Measurements from ENCODE around the gene CTNNBIP1. TPM values are rescaled to one million over a fixed set of nuclear protein-coding genes. Genes with fewer than 3 reads are reported as not detected.

CTNNBIP1 gene
- total RNA-seq, 1 experiment from 2014 or later = 44.4 TPM

DNA sequence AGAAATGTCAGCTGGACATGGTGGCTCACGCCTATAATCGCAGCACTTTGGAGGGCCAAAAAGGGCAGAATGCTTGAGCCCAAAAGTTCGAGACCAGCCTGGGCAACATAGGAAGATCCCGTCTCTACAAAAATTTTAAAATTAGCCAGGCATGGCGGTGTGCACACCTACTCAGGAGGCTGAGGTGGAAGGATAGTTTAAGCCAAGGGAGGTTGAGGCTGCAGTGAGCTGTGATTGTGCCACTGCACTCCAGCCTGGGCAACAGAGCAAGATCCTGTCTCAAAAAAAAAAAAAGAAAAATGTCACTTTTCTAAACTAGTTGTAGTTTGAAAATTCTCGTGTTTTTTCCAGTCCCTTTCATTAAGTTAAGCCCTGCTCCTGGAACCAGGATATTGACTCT, 95.5 kb downstream of the CTNNBIP1 start:
- no peak overlapping the region for H3K56ac ChIP-seq (ENCODE audit: insufficient read length, low read depth, low read length)
- no peaks in the 10 kb centered on the region for H3K9me3 ChIP-seq (ENCODE audit: control insufficient read depth, low read depth, low read length)
- H3K79me1 ChIP-seq (ENCODE audit: insufficient read depth, low read depth, low read length, poor library complexity, severe bottlenecking) = no peaks in the 10 kb centered on the region
- H3T11ph ChIP-seq (ENCODE audit: low read length) = no peak overlapping the region
- H3K14ac ChIP-seq (ENCODE audit: insufficient read depth, low read length) = no peak overlapping the region
- peaks cover 0 to 5% (median 2%) of the 10 kb centered on the region in 3 experiments; a peak in 2 of 7 replicates for H3K36me3 Mint-ChIP-seq (ENCODE audit: insufficient read depth in 1 of 3, low read depth in 3 of 3)
- H3K9me3 Mint-ChIP-seq = no peaks in the 10 kb centered on the region
- H4K5ac ChIP-seq (ENCODE audit: insufficient read length, low read depth, low read length) = no peak overlapping the region
- H3K4ac ChIP-seq (ENCODE audit: low read depth, low read length) = no peak overlapping the region
- no peak overlapping the region for H2BK15ac ChIP-seq (ENCODE audit: low read depth, low read length)
- no peak overlapping the region for H2AFZ ChIP-seq (ENCODE audit: low read length)
- peaks cover 14% of the 10 kb centered on the region; the same call in 1 of the 2 replicates for H3K79me2 ChIP-seq (ENCODE audit: insufficient read depth, low read length)
- no peaks in the 10 kb centered on the region for H3K27me3 ChIP-seq (ENCODE audit: insufficient read depth, low read length)
- no peak overlapping the region for H3K18ac ChIP-seq (ENCODE audit: insufficient read length, low read depth, low read length)
- H3K27ac ChIP-seq (ENCODE audit: insufficient read length, low read depth, low read length) = no peak overlapping the region
- peaks cover 12 to 22% of the 10 kb centered on the region in 2 experiments for H3K4me1 Mint-ChIP-seq
- no peak overlapping the region for H3K23ac ChIP-seq (ENCODE audit: insufficient read length, low read depth, low read length)
- no peak for DNase-seq
- H3K27ac Mint-ChIP-seq = peak overlapping the region in 2 of 3 experiments; percentile 26 to 44; a peak in 3 of 7 replicates
- no peak overlapping the region for H3K4me2 ChIP-seq (ENCODE audit: insufficient read depth, insufficient read length, low read length)
- H2AK5ac ChIP-seq (ENCODE audit: insufficient read length, low read length) = no peak overlapping the region
- H2BK20ac ChIP-seq (ENCODE audit: low read depth, low read length, poor library complexity, severe bottlenecking) = no peak overlapping the region
- TF ChIP-seq, protein P1, sequence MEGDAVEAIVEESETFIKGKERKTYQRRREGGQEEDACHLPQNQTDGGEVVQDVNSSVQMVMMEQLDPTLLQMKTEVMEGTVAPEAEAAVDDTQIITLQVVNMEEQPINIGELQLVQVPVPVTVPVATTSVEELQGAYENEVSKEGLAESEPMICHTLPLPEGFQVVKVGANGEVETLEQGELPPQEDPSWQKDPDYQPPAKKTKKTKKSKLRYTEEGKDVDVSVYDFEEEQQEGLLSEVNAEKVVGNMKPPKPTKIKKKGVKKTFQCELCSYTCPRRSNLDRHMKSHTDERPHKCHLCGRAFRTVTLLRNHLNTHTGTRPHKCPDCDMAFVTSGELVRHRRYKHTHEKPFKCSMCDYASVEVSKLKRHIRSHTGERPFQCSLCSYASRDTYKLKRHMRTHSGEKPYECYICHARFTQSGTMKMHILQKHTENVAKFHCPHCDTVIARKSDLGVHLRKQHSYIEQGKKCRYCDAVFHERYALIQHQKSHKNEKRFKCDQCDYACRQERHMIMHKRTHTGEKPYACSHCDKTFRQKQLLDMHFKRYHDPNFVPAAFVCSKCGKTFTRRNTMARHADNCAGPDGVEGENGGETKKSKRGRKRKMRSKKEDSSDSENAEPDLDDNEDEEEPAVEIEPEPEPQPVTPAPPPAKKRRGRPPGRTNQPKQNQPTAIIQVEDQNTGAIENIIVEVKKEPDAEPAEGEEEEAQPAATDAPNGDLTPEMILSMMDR (conservative IDR thresholded peaks at IDR 0.05) = no peak
- H4K91ac ChIP-seq (ENCODE audit: insufficient read length, low read depth, low read length) = no peak overlapping the region
- no peak overlapping the region for H3K4me3 Mint-ChIP-seq
- H2BK120ac ChIP-seq (ENCODE audit: low read depth, low read length, poor library complexity, severe bottlenecking) = no peak overlapping the region
- H4K8ac ChIP-seq (replicated peaks; ENCODE audit: insufficient read length, low read depth, low read length) = no peak overlapping the region
- H3K27me3 Mint-ChIP-seq (ENCODE audit: low read depth) = no peaks in the 10 kb centered on the region; the same call in 1 of the 2 replicates
- no peak overlapping the region for H3K9ac ChIP-seq (ENCODE audit: extremely low read depth, insufficient read length, low read length)
- H3K23me2 ChIP-seq (ENCODE audit: insufficient read length, low read depth, low read length, poor library complexity, severe bottlenecking) = no peaks in the 10 kb centered on the region
- no CpG with 5 or more reads among the region's 6 CpGs for WGBS (ENCODE audit: extremely low coverage, insufficient read length, low lambda C conversion rate)
- H2BK12ac ChIP-seq (ENCODE audit: insufficient read length, low read depth, low read length) = no peak overlapping the region
- no peaks in the 10 kb centered on the region for H4K20me1 ChIP-seq (ENCODE audit: control insufficient read depth, insufficient read depth, insufficient read length)
- H2BK5ac ChIP-seq (ENCODE audit: insufficient read length, low read length) = no peak overlapping the region
- H3K4me1 ChIP-seq (ENCODE audit: insufficient read depth, low read length) = no peaks in the 10 kb centered on the region; the same call in 1 of the 2 replicates
